ENCODE measurements around the gene ERO1B. TPM values are rescaled to one million over a fixed set of nuclear protein-coding genes. Genes with fewer than 3 reads are reported as not detected.

Gene ERO1B
- total RNA-seq, 1 experiment from 2014 or later, result 5.4 TPM

- TF ChIP-seq ZBTB33 (IDR thresholded peaks at IDR 0.05; ENCODE audit: extremely low read depth, insufficient replicate concordance, low read length), result no peak
- TF ChIP-seq FOSL1 (IDR thresholded peaks at IDR 0.05; ENCODE audit: low read depth), result no peak
- TF ChIP-seq TCF7L2 (IDR thresholded peaks at IDR 0.05; ENCODE audit: borderline replicate concordance, extremely low read depth, insufficient read depth, insufficient read length), result no peak
- TF ChIP-seq SIN3A (IDR thresholded peaks at IDR 0.05; ENCODE audit: low read depth), result no peak
- no peak for TF ChIP-seq ATF3 (IDR thresholded peaks at IDR 0.05)
- TF ChIP-seq RAD21 (IDR thresholded peaks at IDR 0.05; ENCODE audit: low read depth), result no peak
- no peak for TF ChIP-seq POLR2AphosphoS5 (IDR thresholded peaks at IDR 0.05; ENCODE audit: low read depth, low read length)
- TF ChIP-seq SRF (IDR thresholded peaks at IDR 0.05; ENCODE audit: low read depth), result no peak
- Histone ChIP-seq H3K79me2 (ENCODE audit: insufficient read depth, low read length) (no peaks in the 10 kb centered on the region), H3K36me3 (ENCODE audit: control insufficient read depth in 1 of 2, insufficient read depth in 2 of 2, low read length in 2 of 2) (no peaks in the 10 kb centered on the region), H3K4me3 (replicated peaks in 1 of 2; ENCODE audit: low read depth in 1 of 2, low read length in 2 of 2) (no peak overlapping the region), H3K9ac (ENCODE audit: low read length) (no peak overlapping the region), H3K9me2 (ENCODE audit: insufficient read depth) (no peaks in the 10 kb centered on the region), H3K4me2 (ENCODE audit: low read length) (no peak overlapping the region), H2AFZ (ENCODE audit: low read depth, low read length, poor library complexity, severe bottlenecking) (no peak overlapping the region), H3K9me3 (ENCODE audit: control insufficient read depth in 1 of 2, insufficient read depth in 1 of 2, low read depth in 1 of 2, low read length in 2 of 2) (no peaks in the 10 kb centered on the region), H3K4me1 (ENCODE audit: control insufficient read depth in 1 of 2, insufficient read depth in 2 of 2, low read length in 2 of 2) (no peaks in the 10 kb centered on the region), H3K27me3 (ENCODE audit: insufficient read depth, low read length) (no peaks in the 10 kb centered on the region), H3K27ac (ENCODE audit: low read depth, low read length) (no peak overlapping the region), H4K20me1 (ENCODE audit: insufficient read depth) (no peaks in the 10 kb centered on the region)
- ChIA-PET POLR2A (no interaction called here), CTCF (no interaction called here), RAD21 (ENCODE audit: low non-redundant PET in 1 of 2, low total read pairs in 2 of 2, uncharacterized antibody in 2 of 2, unreplicated experiment in 2 of 2) (no interaction called here)
- no peak for ATAC-seq
- no TSS peak for BruUV-seq (replicated peaks)
- no peak for DNase-seq (ENCODE audit: low read depth, low spot score)
- intact Hi-C loops (cut with micrococcal nuclease), result loop anchor here (10.0 kb wide), 1 partner anchor 145 kb away; the partner anchor contains the start of gene GPR137B
These were observed 7.9 kb upstream of the ERO1B start for GRCh38 chr1:236289492-236290131.
